ENCODE measurements around the gene MEGF10.
"Not testable (repeated sequence)": the region's sequence is repeated elsewhere in the genome, so short reads cannot be mapped to it uniquely, and the experiment has no call there.

MEGF10 gene

GRCh38 chr5:127290019-127290945 is at the start of gene MEGF10:
Gene MEGF10 (plus strand): TSS chr5:127290796. CDS start chr5:127331309, 40,513 bp downstream.
- DNase-seq (ENCODE audit: low read depth in 1 of 2, low spot score in 1 of 2): no peak

GRCh38 chr5:127243011-127243410 is 47.6 kb upstream of the MEGF10 start:
- no peak for DNase-seq (ENCODE audit: low read depth in 1 of 2, low spot score in 1 of 2)

- DNase-seq (ENCODE audit: low read depth in 1 of 2, low spot score in 1 of 2): no peak
Observed at GRCh38 chr5:127254729-127255284, 35.8 kb upstream of the MEGF10 start.

- no peak for DNase-seq (ENCODE audit: low read depth in 1 of 2, low spot score in 1 of 2)
Observed at GRCh38 chr5:127256886-127257597, 33.6 kb upstream of the MEGF10 start.

- DNase-seq (ENCODE audit: low read depth in 1 of 2, low spot score in 1 of 2): no peak
Observed at GRCh38 chr5:127260686-127261085, 29.9 kb upstream of the MEGF10 start.

GRCh38 chr5:127265473-127265872 is 25.1 kb upstream of the MEGF10 start:
- not testable (repeated sequence) for DNase-seq (ENCODE audit: low read depth in 1 of 2, low spot score in 1 of 2)

- DNase-seq (ENCODE audit: low read depth in 1 of 2, low spot score in 1 of 2): not testable (repeated sequence)
Observed at GRCh38 chr5:127268342-127268741, 22.3 kb upstream of the MEGF10 start.

- not testable (repeated sequence) for DNase-seq (ENCODE audit: low read depth in 1 of 2, low spot score in 1 of 2)
Observed at GRCh38 chr5:127270713-127271112, 19.9 kb upstream of the MEGF10 start.

- no peak for DNase-seq (ENCODE audit: low read depth in 1 of 2, low spot score in 1 of 2)
Observed at GRCh38 chr5:127275641-127276193, 14.9 kb upstream of the MEGF10 start.

GRCh38 chr5:127280491-127281220 is 9.9 kb upstream of the MEGF10 start:
- no peak for DNase-seq (ENCODE audit: low read depth in 1 of 2, low spot score in 1 of 2)

GRCh38 chr5:127281609-127282008 is 9.0 kb upstream of the MEGF10 start:
- no peak for DNase-seq (ENCODE audit: low read depth in 1 of 2, low spot score in 1 of 2)

GRCh38 chr5:127288676-127289075 is 1.9 kb upstream of the MEGF10 start:
- no peak for DNase-seq (ENCODE audit: low read depth in 1 of 2, low spot score in 1 of 2)

- DNase-seq (ENCODE audit: low read depth in 1 of 2, low spot score in 1 of 2): no peak
Observed at GRCh38 chr5:127290946-127291693, 524 bp downstream of the MEGF10 start.

GRCh38 chr5:127292030-127292735 is 1.6 kb downstream of the MEGF10 start:
- DNase-seq (ENCODE audit: low read depth in 1 of 2, low spot score in 1 of 2): no peak

GRCh38 chr5:127293373-127293772 is 2.8 kb downstream of the MEGF10 start:
- no peak for DNase-seq (ENCODE audit: low read depth in 1 of 2, low spot score in 1 of 2)

- no peak for DNase-seq (ENCODE audit: low read depth in 1 of 2, low spot score in 1 of 2)
Observed at GRCh38 chr5:127294829-127295228, 4.2 kb downstream of the MEGF10 start.

GRCh38 chr5:127295454-127295853 is 4.9 kb downstream of the MEGF10 start:
- no peak for DNase-seq (ENCODE audit: low read depth in 1 of 2, low spot score in 1 of 2)

GRCh38 chr5:127296321-127296720 is 5.7 kb downstream of the MEGF10 start:
- DNase-seq (ENCODE audit: low read depth in 1 of 2, low spot score in 1 of 2): no peak

- not testable (repeated sequence) for DNase-seq (ENCODE audit: low read depth in 1 of 2, low spot score in 1 of 2)
Observed at GRCh38 chr5:127296894-127297293, 6.3 kb downstream of the MEGF10 start.

Measured in activated CD4-positive, alpha-beta T cell treated with anti-CD3 and anti-CD28 coated beads, Interleukin-2, amount 50 U/mL, for 24 hours (primary cell).